ENCODE measurements around the gene RLF.

Gene RLF, protein sequence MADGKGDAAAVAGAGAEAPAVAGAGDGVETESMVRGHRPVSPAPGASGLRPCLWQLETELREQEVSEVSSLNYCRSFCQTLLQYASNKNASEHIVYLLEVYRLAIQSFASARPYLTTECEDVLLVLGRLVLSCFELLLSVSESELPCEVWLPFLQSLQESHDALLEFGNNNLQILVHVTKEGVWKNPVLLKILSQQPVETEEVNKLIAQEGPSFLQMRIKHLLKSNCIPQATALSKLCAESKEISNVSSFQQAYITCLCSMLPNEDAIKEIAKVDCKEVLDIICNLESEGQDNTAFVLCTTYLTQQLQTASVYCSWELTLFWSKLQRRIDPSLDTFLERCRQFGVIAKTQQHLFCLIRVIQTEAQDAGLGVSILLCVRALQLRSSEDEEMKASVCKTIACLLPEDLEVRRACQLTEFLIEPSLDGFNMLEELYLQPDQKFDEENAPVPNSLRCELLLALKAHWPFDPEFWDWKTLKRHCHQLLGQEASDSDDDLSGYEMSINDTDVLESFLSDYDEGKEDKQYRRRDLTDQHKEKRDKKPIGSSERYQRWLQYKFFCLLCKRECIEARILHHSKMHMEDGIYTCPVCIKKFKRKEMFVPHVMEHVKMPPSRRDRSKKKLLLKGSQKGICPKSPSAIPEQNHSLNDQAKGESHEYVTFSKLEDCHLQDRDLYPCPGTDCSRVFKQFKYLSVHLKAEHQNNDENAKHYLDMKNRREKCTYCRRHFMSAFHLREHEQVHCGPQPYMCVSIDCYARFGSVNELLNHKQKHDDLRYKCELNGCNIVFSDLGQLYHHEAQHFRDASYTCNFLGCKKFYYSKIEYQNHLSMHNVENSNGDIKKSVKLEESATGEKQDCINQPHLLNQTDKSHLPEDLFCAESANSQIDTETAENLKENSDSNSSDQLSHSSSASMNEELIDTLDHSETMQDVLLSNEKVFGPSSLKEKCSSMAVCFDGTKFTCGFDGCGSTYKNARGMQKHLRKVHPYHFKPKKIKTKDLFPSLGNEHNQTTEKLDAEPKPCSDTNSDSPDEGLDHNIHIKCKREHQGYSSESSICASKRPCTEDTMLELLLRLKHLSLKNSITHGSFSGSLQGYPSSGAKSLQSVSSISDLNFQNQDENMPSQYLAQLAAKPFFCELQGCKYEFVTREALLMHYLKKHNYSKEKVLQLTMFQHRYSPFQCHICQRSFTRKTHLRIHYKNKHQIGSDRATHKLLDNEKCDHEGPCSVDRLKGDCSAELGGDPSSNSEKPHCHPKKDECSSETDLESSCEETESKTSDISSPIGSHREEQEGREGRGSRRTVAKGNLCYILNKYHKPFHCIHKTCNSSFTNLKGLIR (N-terminal part only)

DNA sequence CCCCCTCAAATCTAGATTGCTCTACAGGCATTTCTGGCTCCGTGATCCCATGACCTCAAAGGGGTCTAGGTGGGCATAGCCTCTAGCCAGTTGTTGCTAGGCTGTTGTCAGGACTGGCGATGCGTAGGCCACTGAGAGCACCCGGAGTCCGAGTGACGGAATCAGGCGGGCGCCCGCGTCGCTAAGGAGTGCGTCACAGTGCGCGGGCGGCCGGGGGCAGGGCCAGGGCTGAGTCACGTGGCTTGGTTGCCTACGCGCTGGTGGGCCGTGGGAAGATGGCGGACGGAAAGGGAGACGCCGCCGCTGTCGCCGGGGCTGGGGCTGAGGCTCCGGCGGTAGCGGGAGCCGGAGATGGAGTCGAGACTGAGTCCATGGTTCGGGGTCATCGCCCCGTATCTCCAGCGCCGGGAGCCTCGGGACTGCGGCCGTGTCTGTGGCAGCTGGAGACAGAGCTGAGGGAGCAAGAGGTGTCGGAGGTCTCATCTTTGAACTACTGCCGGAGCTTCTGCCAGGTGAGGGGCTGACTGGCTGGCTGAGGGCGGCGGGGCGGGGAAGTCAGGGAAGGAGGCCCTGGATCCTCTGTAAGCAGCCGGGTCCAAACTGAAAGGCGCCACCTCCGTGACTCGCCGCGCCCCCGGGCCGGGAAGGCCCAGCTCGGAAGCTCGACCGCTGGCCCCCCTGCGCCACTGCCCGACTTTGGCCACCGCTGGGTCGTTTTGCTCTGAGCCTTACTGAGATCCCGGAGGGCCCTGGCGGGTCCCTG, at the start of gene RLF:
Gene RLF (plus strand): TSS at position 263 of the 763 bp plus-strand sequence. CDS start 13 bp downstream, at position 276.
- peak; percentile 98 for DNase-seq

DNA sequence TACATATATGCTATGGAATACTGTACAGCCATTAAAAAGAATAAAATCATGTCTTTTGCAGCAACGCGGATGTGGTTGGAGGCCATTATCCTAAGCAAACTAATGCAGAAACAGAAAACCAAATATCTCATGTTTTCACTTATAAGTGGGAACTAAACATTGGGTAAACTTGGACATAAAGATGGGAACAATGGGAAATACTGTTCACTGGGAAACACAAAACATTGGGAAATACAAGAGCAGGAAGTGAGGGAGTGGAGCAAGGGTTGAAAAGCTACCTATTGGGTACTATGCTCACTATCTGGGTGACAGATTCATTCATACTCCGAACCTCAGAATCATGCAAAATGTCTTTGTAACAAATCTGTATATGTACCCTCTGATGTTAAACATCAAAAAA, 46.8 kb upstream of the RLF start:
- DNase-seq: no peak

DNA sequence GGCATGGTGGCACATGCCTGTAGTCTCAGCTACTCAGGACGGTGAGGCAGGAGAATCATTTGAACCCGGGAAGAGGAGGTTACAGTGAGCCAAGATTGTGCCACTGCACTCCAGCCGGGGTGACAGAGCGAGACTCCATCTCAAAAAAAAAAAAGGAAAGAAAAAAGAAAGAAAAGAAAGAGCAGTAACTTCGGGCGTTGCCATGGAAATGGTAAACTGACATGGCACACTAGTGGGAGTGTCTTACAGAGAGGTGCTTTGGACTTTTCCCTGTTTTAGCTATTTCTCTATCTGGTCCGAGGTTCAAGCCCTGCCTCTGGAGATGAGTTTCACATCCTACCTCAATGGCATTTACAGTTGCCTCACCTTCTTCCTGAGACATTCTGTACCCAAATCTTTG, 41.1 kb upstream of the RLF start:
- DNase-seq: no peak

DNA sequence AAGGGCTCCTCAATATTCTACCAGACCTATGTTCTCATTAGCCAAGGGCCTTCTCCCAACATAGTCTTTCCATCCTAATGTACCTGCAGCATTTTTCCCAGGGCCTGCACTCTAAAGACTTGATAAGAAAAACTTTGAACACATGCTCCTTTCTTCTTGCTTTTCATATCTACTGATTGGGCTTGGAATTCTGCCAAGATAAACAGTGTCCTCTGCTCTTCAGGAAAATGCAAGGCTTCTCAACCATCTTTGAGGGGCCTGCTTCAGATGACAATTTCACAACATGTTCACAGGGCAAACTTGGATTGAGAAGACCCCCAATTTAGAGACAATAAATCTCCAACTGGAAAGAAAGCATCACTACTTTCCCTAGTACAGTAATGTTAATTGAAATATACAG, 38.3 kb upstream of the RLF start:
- no peak for DNase-seq

DNA sequence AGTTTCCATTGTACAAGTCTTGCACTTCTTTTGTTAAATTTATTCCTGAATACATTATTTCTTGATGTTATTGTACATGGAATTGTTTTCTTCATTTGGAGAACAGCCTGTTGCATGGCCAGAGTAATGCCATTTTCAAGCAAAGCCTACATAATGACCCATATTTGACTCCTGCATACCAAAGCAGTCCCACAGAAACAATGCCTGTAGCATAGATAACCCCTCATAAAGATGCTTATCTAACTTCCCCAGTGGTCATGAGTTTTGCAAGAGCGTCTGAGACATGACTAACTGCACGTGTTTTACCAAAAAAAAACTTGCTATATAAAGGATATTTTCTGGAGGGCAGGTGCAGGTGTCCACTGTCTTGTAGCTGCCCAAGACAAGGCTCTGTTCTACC, 30.3 kb upstream of the RLF start:
- DNase-seq: no peak

DNA sequence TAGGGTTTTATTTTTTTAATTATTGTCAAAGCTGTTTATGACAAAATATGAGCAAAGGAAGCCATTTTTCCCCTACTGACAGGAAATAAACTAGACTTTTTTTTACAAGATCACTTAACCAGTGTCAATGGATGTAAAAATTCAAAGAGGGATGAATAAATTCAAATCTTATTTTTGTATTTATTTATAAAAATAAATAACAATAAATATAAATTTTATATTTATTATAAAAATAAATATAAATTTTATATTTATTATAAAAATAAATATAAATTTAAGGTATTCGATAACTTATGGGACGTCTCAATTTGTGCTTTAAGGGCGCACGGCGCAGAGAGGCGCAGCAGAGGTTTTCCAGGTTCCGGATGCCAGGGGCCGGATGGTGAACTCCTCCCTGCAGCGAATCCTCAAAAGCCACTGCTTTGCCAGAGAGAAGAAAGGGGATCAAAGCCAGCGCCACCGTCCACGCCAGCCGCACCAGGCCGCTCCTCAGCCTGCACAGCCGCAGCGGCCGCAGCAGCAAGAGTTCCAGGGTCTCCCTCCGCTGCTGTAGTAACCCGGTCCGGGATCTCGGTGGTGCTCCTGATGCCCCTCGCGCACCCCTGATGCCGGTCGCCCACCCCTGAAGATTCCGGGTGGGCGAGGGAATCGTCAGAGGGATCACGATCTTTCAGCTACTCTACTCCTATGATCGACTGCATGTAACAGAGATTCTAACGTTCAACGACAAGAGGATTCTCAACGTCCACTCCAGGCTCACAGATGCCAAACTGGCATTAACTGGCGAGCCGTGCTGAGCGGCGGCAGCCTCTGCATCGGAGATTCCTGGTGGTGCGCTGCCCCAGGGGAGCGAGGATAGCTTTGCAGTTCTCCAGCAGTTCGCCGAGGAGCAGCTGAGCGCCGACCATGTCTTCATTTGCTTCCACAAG, 28.5 kb upstream of the RLF start:
- DNase-seq: no peak

DNA sequence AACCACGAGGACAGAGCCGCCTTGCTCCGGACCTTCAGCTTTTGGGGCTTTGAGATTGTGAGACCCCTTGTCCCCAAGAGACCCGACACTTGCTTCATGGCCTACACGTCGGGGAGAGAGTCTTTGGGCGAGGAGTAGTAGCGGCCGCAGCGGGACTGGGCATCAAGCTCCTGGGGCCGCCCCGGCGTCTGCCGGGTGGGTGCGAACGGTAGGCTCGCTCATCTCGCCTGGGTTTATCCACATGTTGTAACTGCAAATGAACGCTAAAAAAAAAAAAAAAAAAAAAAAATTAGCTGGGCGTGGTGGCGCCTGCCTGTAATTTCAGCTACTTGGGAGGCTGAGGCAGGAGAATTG, 27.9 kb upstream of the RLF start:
- DNase-seq: no peak

DNA sequence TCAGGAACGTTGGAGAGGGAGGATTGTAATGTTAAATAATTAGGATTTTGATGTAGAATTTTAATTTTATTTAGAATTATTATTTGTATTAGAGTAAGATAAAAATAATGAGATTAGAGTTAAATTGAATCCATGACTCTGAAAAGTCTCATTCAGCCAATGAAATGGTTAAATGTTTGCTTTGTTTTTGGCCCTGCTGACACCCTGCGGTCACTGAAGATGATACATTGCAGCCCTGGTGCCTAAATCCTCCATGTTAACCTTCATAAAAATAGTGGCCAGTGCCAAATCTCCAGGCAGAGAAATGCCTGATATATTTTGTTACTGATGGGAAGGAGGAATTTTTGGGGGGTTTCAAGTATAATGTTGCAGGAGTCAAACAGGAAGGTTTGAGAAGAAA, 27.3 kb upstream of the RLF start:
- no peak for DNase-seq

DNA sequence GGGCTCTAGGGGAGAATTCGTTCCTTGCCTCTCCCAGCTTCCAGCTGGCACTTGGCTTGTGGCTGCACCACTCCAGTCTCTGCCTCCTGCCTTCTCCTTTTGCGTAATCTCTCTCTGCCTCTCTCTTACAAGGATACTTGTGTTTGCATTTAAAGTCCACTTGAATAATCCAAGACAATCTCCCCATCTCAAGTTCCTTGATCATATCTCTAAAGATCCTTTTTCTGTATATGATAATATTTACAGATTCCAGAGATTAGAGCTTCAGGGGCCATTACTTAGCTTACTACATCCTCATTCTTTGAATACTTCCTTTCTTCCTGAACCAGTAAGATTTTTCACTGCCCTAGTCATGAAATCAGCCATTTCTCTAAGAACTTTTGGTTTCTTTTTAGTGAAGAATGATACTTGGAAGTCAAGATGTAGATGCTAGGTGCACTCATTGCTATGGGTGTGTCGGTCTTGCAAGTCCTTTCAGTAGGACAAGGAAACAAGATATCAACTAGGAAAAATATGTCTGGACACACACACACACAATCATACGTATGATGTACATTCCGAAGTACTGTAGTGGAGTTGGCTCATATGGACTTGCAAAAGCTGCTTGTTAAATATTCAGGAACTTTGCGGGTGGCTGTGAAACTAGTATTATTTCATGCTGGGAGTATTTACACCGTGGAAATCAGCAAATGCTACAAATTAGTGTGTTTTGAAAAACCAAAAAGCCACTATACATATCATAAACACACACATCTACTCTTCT, 20.8 kb upstream of the RLF start:
- DNase-seq: no peak

DNA sequence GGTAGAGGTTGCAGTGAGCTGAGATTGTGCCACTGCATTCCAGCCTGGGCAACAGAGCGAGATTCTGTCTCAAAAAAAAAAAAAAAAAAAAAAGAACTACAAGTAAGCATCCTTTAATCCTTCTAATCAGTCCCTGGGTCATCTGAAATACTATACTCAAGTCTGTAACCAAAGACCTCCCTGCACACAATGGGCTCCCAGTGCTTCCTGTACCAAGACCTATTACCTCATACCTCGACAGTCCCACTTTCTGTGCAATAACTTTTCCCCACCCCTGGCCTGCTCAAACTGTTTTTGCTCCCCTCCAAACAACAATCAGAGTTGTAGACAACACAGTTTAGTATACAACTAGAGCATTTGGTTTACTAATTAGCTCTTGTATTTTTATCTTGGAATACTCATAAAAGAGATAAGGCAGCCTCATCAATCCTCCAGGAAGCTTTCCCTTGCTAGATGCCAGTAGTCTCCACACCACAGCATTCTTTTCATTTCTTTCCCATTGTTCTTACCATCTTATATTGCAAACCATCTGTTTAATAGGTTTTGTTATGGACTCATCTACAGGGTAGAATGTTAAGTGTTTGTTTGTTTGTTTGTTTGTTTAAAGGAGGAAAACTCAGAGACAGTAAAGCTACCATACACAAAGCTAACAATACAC, 19.2 kb upstream of the RLF start:
- DNase-seq: no peak

DNA sequence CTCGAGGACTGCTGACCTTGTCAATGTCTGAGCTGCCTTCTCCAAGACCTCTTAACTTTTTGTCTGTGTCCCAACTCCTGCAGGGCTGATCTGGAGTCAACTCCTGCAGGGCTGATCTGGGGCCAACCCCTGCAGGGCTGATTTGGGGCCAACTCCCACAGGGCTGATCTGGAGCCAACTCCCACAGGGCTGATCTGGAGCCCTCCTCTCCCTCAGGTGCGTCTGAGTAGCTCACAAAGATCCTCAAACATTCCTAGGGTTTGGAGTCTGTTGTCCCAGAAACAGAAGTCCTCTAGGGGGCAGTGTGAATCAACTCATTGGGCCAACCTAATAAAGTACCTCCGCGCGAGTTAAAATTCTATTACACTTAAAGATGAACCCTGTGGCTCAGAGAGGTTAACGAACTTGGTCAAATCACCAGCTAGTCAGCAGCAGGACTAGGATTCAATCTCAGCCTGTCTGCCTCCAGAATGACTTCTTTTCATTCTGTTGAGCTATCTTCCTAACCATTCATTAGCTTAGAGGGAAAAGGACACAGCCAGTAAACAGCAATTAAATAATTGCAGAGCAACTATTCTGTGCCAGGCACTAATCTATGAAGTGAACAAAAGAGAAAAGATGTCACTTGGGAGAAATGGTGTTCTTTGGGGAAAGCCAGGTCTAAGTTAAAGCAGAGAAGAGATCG, 17.2 kb upstream of the RLF start:
- peak; percentile 61 for DNase-seq

DNA sequence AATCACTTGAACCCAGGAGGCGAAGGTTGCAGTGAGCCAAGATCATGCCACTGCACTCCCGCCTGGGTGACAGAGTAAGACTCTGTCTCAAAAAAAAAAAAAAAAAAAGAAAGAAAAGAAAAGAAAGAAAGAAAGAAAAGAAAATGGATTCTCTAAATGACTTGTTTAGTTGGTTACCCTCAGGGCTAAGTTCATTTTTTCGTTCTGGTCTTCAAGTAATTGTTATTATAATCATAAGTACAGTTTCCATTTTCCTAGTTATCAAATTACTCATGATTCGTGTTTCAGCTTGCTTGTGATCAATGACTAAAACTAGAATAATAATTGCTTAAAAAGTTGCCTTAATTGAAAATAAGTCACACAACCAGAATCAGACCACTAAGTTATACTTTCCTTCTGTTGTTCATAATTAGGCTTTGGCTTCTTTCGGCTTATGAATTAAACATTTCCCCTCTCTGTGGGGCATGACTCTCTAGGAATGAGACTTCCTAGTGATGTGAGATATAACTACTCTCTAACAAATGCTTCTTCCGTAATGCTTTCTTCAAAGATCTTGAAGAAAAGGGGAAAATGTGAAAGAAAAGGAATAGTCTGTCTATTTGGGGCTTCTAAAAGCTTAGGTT, 9.6 kb upstream of the RLF start:
- no peak for DNase-seq

DNA sequence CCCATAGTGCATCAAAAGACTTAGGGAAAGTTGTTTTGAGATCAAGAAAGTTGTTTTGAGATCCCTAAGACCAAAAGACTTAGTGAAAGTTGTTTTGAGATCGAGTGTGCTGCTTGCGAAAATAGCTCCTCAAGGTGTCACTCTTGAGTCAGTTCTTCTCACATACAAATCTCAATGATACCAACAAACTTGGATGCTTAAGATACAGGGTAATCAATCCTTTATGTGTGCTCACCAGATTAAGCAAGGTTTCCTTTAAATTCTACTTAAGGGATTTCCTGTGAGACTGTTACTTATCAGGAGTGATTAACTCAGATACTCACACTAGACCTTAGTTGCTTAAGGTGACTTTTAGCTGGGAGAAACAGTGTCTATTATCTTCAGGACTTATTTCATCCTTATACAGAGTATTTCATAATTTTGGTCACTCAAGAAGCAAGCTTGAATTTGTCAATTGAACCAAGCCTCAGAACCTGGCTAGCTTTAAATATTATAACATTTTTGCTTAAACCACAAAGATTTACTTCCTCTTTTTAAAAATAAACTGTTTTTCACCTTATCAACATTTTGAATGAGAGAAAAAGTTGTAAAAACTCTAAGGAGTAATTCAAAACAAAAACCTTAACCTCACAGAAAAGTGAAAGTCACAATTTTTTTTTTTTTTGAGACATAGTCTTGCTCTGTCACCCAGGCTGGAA, 8.0 kb upstream of the RLF start:
- no peak for DNase-seq

DNA sequence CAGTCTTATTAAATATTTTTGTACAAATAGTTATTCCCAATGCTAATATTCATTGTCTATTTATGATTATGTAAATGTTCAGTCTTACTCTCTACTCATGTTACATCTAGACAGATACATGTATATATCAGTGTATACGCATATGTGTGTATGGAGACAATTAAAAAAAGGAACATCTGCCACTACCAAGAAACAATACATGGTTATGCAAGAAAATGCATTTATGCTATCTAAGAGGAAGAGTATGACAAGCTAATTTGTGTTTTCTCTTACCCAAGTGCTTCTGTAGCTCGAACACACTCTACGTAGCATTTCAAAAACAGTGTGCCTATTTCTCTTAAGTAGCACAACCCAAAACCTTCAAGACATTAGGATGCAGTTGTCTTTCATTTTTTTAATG, 6.1 kb upstream of the RLF start:
- no peak for DNase-seq

DNA sequence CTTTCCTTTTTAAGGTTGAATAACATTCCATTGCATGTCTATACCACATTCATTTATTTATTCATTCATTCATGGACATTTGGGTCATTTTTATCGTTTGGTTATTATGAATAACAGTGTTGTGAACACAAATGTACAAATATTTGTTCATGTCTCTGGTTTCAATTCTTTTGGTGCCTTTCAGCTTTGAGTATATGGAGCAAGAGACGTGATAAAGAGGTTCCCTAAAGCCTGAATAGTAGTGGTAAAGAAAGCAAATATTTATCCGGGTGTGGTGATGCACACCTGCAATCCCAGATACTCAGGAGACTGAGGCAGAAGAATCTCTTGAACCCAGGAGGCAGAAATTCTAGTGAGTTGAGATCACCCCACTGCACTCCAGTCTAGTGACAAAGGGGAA, 5.3 kb upstream of the RLF start:
- no peak for DNase-seq

DNA sequence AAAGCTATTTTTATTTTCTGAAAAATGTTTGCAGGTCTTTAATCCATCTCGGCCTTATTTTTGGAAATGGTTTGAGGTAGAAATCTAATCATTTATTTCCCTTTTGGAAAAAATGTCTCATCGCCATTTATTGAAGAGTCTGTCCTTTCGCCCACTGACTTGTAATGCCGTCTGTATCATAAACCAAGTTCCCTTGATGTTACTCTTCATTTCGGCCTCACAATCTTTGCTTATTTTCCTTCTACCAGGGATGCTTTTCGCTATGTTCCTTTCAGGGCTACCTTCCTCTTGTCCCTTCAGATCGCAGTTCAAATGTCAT, 422 bp upstream of the RLF start:
- no peak for DNase-seq

DNA sequence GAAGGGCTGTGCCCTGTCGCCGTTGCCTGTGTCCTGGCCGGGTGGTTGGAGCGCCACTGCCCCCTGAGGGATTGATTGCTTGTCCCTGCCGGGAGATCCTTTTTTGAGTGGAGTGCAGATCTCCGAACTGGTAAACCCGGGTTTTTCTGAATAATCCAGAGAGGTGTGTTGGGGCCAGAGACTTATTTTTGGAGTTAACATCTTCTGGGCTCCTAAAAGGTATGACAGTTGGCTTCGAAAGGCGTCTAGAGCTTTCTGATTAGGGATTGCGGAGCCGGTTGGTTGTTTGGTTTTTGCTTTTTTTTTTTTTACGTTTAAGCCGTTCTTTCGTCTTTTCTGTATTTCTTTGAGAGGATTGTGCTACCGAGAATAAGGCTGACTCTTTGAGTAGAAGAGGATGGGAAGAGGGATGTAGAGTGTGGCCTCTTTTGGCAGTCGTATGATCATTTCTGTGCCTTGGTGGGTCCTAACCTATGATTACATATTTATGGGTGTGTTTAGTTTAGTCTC, 756 bp downstream of the RLF start:
- DNase-seq: no peak

DNA sequence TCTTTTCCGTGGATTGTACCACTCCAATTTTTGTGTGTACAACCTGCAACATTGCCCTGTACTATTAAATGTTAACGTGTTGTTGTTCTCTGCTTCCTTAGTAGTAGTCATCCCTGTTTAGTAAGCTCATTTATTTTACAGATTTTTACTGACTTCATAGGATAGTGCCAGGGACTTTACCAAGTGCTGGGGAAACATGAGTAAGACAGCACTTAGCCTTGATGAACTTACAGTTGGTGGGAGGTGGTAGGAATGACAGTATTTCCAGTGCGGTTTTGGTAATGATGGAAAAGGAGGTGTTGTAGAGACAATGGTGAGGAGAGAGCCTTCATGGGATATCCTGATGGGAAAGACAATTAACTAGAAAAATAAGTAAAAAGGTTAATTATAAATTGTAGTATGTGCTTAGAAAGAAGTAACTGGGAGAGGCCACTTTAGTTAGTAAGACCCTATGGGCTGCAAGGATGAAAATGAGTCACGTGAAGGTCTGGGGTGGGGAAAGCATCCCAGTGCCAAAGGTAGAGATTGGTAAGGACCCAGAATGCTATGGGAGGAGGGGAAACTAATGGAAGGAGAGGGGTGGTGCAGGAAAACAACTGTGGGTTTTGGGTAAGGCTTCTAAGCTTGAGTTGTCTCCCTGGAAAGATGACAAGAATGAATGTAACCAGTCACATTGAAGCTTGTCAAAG, 1.7 kb downstream of the RLF start:
- DNase-seq: no peak

All from stimulated activated CD8-positive, alpha-beta memory T cell treated with anti-CD3 and anti-CD28 coated beads, Interleukin-4, amount 100 ng/mL, for 48 hours (primary cell).